ENCODE data around the gene AGAP1. TPM values are rescaled to one million over a fixed set of nuclear protein-coding genes. Genes with fewer than 3 reads are reported as not detected.
"Not testable (repeated sequence)": the region's sequence is repeated elsewhere in the genome, so short reads cannot be mapped to it uniquely, and the experiment has no call there.

The AGAP1 gene
- total RNA-seq, 1 donor from 2014 or later: 20.4 TPM

- Mint-ChIP-seq H3K4me3 (no peak overlapping the region), H3K9me3 (peaks cover 25% of the 10 kb centered on the region), H3K27ac (no peak overlapping the region), H3K36me3 (peaks cover 22% of the 10 kb centered on the region), H3K4me1 (peaks cover 45% of the 10 kb centered on the region), H3K27me3 (ENCODE audit: insufficient read depth, low read depth) (no peaks in the 10 kb centered on the region)
- TF ChIP-seq CTCF (IDR thresholded peaks at IDR 0.05) (no peak), EZH2 (IDR thresholded peaks at IDR 0.05) (no peak), EZH2phosphoT487 (IDR thresholded peaks at IDR 0.05) (no peak)
- Histone ChIP-seq H3K27me3 (no peaks in the 10 kb centered on the region), H4K20me1 (ENCODE audit: low read depth) (peaks cover 57% of the 10 kb centered on the region), H3K79me2 (ENCODE audit: low read depth) (peaks cover 47% of the 10 kb centered on the region), H3K27ac (no peak overlapping the region), H3K36me3 (no peaks in the 10 kb centered on the region), H3K9ac (no peak overlapping the region), H2AFZ (replicated peaks) (no peak overlapping the region), H3K4me2 (no peak overlapping the region), H3K9me3 (ENCODE audit: low read depth) (no peaks in the 10 kb centered on the region), H3K4me3 (no peak overlapping the region), H3K4me1 (peaks cover 6% of the 10 kb centered on the region), H3F3A (ENCODE audit: low read depth) (no peaks in the 10 kb centered on the region)
- DNase-seq (ENCODE audit: low spot score): no peak
These were observed 108.3 kb downstream of the AGAP1 start for GRCh38 chr2:235601960-235602704.

- DNase-seq (ENCODE audit: low spot score); H3K9ac ChIP-seq; H3K4me1 ChIP-seq; H3F3A ChIP-seq (ENCODE audit: low read depth); H3K27ac ChIP-seq; H2AFZ ChIP-seq (replicated peaks); H3K27ac Mint-ChIP-seq; H3K4me3 Mint-ChIP-seq; H3K27me3 Mint-ChIP-seq (ENCODE audit: insufficient read depth, low read depth); H3K27me3 ChIP-seq; H3K36me3 ChIP-seq; H3K4me3 ChIP-seq; H3K4me2 ChIP-seq; H3K9me3 ChIP-seq (ENCODE audit: low read depth): not testable (repeated sequence)
- H3K9me3 Mint-ChIP-seq: peaks cover 25% of the 10 kb centered on the region
- peaks cover 50% of the 10 kb centered on the region for H3K79me2 ChIP-seq (ENCODE audit: low read depth)
- H3K4me1 Mint-ChIP-seq: peaks cover 52% of the 10 kb centered on the region
- H4K20me1 ChIP-seq (ENCODE audit: low read depth): peaks cover 62% of the 10 kb centered on the region
- peaks cover 20% of the 10 kb centered on the region for H3K36me3 Mint-ChIP-seq
These were observed 109.1 kb downstream of the AGAP1 start for GRCh38 chr2:235602971-235603370.

GRCh38 chr2:235603659-235604058 is 109.8 kb downstream of the AGAP1 start:
- TF ChIP-seq EZH2phosphoT487 (IDR thresholded peaks at IDR 0.05): no peak
- no peak for TF ChIP-seq CTCF (IDR thresholded peaks at IDR 0.05)
- TF ChIP-seq EZH2 (IDR thresholded peaks at IDR 0.05): no peak
- no peak for DNase-seq (ENCODE audit: low spot score)
- Mint-ChIP-seq H3K4me3 (no peak overlapping the region), H3K27me3 (ENCODE audit: insufficient read depth, low read depth) (peaks cover 2% of the 10 kb centered on the region), H3K27ac (no peak overlapping the region), H3K4me1 (peaks cover 48% of the 10 kb centered on the region), H3K9me3 (peaks cover 25% of the 10 kb centered on the region), H3K36me3 (peaks cover 19% of the 10 kb centered on the region)
- Histone ChIP-seq H3F3A (ENCODE audit: low read depth) (no peaks in the 10 kb centered on the region), H3K9me3 (ENCODE audit: low read depth) (no peaks in the 10 kb centered on the region), H3K4me2 (no peak overlapping the region), H3K27me3 (no peaks in the 10 kb centered on the region), H3K9ac (no peak overlapping the region), H3K4me3 (no peak overlapping the region), H2AFZ (replicated peaks) (no peak overlapping the region), H3K4me1 (peaks cover 6% of the 10 kb centered on the region), H3K36me3 (no peaks in the 10 kb centered on the region), H3K79me2 (ENCODE audit: low read depth) (peaks cover 50% of the 10 kb centered on the region), H4K20me1 (ENCODE audit: low read depth) (peaks cover 62% of the 10 kb centered on the region), H3K27ac (no peak overlapping the region)

- no peaks in the 10 kb centered on the region for H3F3A ChIP-seq (ENCODE audit: low read depth)
- no peak overlapping the region for H3K4me3 ChIP-seq
- no peak overlapping the region for H3K27ac ChIP-seq
- H3K36me3 ChIP-seq: no peaks in the 10 kb centered on the region
- peaks cover 27% of the 10 kb centered on the region for H3K9me3 Mint-ChIP-seq
- H3K4me1 ChIP-seq: peaks cover 6% of the 10 kb centered on the region
- peaks cover 6% of the 10 kb centered on the region for H3K27me3 Mint-ChIP-seq (ENCODE audit: insufficient read depth, low read depth)
- TF ChIP-seq CTCF (IDR thresholded peaks at IDR 0.05) (no peak), EZH2 (IDR thresholded peaks at IDR 0.05) (no peak), EZH2phosphoT487 (IDR thresholded peaks at IDR 0.05) (no peak)
- peak; percentile 94 for DNase-seq (ENCODE audit: low spot score)
- H2AFZ ChIP-seq (replicated peaks): no peak overlapping the region
- peaks cover 21% of the 10 kb centered on the region for H3K36me3 Mint-ChIP-seq
- peaks cover 58% of the 10 kb centered on the region for H3K79me2 ChIP-seq (ENCODE audit: low read depth)
- no peaks in the 10 kb centered on the region for H3K9me3 ChIP-seq (ENCODE audit: low read depth)
- peak overlapping the region; percentile 33 for H3K4me3 Mint-ChIP-seq
- H3K4me1 Mint-ChIP-seq: peaks cover 48% of the 10 kb centered on the region
- peak overlapping the region; percentile 8 for H3K27ac Mint-ChIP-seq
- H3K27me3 ChIP-seq: no peaks in the 10 kb centered on the region
- peaks cover 61% of the 10 kb centered on the region for H4K20me1 ChIP-seq (ENCODE audit: low read depth)
- H3K4me2 ChIP-seq: peak overlapping the region; percentile 30
- H3K9ac ChIP-seq: no peak overlapping the region
These were observed 111.6 kb downstream of the AGAP1 start for GRCh38 chr2:235605312-235606003.

Data from neural progenitor cell (in vitro differentiated cells).